Measurements from ENCODE around the gene ERAP2.
A peak's percentile ranks its signal among the peaks of the same experiment; 100 is the strongest.
"Not testable (repeated sequence)": the region's sequence is repeated elsewhere in the genome, so short reads cannot be mapped to it uniquely, and the experiment has no call there.

The ERAP2 gene

DNA sequence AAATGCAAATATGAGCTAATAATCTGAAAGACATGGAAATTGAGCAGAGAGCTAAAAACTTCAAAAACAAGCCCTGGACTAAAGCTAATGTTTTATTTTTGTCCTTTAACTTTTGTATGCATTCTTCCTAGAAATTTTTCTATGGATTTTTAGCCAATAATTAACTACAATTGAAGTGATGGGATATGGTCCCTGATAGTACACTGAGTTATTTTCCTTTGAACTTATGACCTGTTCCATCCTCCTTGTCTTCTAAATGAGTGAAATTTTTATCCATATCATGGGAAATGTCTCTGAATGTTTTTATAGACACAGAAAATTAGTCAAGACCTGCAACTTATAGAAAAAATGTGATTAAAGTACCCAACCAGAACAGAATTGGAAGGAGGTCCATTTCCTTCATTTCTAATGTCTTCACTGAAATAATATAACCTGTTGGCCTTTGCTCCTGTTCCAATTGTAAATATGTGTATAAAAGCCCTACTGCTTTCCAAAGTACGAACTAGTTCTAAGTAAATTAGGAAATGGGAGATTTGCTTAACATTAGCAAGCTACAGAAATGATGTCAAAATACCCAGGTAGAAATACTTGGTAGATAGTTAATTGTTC is 11.3 kb upstream of the ERAP2 start:
- no peak for DNase-seq

DNA sequence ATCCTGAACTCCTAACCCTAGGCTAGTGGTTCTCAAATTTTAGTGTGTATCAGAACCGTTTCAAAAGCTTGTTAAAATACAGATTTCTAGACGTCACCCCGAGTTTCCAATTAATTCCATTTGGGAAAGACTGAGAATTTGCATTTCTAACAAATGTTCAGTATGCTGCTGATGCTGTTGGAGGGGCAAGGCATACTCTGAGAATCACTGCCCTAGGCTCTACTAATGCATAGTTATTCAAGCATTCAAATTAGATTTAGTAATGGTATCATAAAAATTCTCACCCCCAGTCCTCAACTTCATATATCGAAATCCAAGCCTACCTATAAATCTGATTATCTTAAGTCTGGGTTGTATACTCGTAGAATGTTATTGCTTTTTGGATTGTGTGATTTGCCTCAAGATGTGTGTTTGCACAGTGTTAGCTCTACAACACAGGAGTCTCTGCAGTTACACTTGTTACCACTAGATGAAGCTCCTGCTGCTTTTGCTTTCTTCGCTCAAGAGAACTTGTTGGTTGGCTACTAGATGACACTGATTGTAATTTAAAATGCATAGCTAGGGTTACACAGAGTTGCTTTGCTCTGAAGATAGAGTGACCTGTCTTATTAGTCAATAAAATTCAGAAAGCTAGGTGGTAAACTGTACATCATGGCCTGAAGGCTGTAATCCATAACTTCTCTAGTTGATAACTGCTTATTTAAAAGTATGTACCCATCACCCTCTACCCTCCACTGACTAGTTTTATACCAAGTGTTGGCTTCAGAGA is 7.5 kb upstream of the ERAP2 start:
- DNase-seq, result peak; percentile 22

DNA sequence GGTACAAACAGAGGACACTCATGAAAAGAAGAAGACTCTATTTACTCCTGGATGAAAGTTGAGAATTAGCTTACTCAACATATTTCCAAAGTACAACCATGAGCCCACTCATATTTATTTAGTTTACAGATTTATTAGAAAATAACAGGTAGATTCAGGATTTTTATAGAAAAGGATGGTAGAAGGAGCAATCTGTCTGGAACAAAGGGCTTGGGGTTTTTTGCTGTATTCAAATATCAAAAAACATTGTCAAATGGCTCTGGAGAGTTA is 7.0 kb upstream of the ERAP2 start:
- DNase-seq, result no peak

DNA sequence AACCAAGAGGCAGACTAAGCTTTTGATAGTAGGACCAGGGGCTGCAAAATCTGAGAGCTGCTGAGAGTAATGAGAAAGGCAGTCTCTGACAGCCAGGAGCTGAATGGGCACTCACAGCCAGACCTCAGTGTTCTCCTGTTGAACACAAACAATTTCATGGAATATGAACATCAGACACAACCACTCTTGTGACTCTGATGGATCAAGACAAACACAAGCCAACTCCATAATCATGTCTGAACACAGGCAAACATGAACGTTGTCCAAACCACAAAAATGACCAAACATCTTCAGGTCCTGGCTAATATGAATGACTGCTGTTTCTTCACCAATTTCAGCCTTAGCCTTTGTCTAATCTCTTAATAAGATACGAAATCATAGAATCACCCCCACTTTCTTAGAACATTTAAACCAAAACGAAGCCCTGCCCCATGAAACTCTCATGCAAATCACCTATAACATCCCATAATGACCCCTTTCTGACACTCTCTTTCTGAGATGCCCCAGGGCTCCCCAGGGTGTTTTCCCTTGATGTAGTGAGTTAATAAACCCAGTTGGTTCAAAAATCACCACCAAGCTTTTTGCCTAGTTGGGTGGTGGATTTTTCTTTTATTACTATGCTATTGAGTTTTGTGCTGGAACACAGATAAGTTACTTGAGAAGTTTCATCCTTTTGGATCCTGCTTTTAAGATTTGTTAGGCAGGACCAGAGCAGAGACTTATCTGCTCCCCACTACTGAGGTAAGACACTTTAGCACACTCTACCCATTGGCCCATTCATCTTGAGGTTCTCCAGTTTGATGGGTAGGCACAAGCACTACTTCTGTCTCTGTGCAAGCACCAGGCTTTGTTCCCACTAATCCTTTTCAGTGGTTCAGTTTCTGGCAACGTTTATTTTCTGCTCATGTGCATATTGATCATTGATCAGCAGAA is 5.9 kb upstream of the ERAP2 start:
- DNase-seq, result no peak

DNA sequence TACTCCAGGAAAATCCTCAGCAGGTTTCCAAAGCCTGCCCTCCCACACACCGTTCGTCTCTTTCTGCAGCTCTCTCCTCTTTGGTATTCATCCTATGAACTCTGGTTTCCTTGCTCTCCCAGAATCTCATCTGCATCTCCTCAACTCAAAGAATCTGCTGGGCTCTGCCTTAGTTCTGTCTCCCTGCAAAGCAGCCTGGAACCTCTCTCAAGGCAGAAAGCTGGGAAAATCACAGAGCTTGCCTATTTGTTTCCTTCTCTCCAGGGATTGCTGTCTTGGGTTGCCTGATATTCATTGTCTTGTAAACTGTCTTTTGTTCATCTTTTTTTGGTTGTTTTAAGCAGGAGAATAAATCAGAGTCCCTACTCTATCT is 5.3 kb upstream of the ERAP2 start:
- no peak for DNase-seq

DNA sequence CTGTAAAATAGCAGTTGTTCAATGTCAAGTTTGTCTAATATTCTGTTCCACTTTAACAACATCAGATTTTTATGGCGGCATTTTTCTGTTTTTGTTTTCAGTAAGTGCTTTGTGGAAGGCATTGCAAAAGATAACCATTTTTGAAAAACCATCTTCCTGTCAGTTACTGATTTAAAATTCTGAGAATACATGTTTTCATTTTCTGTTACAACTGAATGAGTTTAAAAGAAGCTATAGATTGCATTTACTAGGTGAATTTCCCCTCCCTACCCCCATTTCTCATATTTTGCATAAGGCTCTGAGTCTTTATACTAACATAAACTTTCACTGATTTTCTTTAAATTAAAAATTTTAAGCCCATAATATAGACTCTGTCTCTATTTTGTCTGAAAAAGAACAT is 4.6 kb upstream of the ERAP2 start:
- no peak for DNase-seq

DNA sequence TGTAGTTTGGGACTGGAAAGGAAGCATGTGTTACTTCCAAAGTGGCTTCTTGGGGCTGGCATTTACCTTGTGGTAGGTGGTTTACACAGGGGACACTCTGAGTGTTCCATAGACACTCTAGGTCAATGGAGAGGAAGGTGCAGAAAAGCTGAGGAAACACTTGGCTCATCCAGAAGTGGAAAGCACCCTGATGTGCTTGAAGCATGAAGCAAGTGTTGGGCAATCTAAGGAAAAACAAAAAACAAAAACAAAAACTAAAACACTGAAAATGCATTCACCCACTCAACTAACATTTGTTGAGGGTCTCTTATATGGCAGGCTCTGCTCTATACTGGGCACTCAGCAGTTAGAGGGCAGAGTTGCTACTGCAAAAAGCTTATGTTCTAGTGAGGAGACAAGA is 2.9 kb upstream of the ERAP2 start:
- DNase-seq, result no peak

DNA sequence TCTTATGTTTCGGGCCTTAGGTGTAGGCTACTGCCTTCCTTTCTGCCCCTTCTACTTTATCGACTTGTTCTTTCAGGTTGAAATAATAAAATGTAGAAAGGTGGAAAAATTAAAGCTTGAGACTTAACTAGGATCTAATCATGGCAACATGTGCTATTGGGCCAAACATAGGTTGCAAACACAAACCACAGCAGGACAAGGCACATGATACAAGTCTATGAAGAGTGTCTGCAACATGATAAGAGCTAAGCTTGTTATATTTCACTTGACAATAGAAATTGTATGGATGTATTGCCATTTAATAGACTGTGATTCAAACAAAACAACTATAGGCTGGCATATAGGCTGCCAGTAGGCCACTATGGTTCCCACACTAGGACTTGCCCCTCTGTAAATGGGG is 1.7 kb upstream of the ERAP2 start:
- no peak for DNase-seq

DNA sequence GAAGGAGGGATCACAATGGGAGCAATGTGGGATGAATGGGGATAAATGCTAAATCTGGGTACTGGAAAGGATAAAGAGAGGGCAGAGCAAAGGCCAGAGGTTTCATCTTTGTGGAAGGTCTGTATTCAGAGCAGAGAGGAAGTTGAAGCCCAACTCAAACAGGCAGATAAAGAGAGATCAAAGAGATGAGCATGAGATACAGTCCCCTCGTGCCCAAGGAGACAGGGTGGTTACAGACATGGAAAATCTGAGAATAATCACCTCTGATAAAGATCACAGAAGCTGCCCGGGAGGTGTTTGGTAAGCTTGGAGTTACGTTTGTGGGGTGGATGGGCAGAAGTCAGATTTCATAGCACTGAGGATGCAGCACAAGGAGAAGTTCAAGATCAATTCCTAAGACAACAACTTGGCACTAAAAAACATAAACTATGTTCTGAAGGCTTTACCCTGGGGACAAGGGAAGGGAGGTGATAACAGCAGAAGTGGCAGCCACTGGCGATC is 459 bp upstream of the ERAP2 start:
- DNase-seq, result no peak

DNA sequence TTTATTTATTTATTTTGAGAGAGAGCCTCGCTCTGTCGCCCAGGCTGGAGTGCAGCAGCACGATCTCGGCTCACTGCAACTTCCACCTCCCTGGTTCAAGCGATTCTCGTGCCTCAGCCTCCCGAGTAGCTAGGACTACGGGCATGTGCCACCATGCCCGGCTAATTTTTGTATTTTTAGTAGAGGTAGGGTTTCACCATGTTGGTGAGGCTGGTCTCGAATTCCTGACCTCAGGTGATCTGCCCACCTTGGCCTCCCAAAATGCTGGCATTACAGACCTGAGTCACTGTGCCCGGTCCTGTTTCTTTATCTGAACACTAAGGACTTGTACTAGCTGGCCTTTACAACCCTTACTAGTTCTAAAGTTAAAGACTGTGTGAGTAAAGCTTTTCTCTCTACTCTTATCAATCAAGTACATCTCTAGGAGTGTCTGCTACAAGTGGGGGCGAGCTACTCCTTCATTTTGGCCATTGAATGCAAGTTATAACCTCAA is 723 bp downstream of the ERAP2 start:
- DNase-seq, result not testable (repeated sequence)

DNA sequence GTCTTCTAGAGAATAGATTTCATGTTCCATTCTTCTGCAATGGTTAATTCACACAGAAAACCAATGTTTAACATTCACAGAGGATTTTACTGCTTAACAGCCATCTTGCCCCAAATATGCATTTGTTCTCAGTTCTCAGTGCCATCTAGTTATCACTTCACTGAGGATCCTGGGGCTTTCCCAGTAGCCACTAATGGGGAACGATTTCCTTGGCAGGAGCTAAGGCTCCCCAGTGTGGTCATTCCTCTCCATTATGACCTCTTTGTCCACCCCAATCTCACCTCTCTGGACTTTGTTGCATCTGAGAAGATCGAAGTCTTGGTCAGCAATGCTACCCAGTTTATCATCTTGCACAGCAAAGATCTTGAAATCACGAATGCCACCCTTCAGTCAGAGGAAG is 3.4 kb downstream of the ERAP2 start:
- DNase-seq, result no peak

DNA sequence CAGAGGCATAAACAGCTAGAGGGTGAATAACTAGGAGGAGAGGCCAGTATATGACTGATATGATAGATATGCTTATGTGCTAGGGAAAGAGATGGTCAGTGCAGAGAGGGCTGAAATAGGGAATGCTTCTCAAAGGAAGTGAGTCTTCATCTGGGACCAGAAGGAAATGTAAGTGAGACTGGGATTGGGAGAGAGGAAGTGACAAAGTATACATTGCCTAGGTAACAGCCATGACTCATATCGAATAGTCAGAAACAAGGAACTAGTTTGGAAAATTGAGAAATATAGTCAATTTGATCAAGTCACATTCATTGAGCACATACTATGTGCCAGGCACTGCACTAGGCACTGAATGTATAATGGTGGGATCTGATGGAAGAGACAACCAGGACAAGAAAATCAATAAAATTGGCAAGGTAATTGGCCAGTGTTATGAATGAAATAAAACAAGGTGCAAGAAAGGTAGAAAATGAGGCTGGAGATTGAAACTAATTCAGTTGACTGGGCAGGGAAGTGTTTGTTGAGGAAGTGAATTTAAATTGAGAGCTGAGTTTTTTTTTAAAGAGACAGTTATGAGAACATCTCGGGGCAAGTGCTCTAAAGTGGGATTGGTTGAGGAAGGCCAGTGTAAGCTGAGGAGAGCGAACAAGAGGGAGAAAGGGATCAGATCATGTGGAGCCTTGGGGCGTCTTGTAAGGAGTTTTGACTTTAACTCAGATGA is 4.3 kb downstream of the ERAP2 start:
- DNase-seq, result no peak

DNA sequence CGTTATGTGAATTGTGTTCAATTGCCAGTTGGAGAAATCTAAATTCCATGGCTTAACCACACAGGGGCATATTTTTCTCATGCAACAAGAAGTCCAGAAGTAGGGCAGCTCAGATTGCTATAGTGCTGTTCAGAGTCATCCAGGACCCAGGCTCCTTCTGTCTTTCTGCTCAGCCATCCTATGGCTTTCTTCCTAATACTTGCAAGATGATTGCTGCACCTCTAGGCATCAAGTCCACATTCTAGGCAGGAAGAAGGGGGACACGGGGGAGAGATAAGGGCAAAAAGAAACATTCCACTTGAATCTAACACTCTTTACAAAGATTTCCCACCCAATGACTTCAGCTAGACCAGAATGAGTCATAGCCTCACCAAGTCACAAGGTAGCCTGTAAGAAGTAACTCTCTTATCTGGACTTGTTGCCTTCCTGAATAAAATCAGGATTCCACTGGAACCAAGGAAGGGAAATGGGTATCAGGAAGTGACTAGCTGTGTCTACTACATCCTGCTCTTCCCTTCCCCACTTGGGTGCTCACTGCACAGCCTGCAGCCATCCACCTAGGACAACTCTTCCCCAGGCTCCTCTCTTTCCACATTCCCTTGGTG is 5.3 kb downstream of the ERAP2 start:
- DNase-seq, result no peak

DNA sequence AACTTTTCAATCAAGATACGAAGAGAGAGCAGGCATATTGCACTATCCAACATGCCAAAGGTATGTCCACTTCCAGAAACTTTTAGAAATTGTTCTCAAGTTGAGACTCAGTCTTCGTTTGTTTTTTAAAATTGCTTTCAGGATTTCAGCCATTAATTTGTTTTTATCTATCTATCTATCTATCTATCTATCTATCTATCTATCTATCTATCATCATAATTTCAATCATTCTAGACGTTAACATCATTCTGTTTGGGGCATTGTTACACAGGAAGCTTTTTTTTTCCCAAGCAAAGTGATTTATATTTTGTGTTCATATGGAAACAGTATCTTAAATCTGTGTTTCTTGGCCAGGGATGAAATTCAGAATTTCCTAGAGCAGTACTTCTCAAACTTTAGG is 7.6 kb downstream of the ERAP2 start:
- DNase-seq, result no peak

DNA sequence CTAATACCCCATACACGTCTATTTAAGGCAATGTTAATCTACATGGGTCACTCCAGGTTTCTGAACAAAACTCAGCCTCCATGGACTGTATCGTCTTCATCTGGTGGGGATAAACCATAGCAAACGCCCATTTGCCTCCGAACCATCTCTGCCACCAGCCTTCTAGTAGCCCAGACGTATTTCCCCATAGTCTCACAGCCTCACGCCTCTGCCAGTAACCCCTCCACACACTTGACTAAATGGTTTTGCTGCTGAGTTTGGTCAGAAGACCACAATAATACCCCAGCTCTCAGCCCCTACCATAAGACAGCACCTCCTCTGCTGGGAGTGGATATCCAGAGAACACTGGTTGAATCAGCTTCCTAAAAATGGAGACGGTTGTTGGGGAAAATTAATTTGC is 8.7 kb downstream of the ERAP2 start:
- DNase-seq, result no peak

DNA sequence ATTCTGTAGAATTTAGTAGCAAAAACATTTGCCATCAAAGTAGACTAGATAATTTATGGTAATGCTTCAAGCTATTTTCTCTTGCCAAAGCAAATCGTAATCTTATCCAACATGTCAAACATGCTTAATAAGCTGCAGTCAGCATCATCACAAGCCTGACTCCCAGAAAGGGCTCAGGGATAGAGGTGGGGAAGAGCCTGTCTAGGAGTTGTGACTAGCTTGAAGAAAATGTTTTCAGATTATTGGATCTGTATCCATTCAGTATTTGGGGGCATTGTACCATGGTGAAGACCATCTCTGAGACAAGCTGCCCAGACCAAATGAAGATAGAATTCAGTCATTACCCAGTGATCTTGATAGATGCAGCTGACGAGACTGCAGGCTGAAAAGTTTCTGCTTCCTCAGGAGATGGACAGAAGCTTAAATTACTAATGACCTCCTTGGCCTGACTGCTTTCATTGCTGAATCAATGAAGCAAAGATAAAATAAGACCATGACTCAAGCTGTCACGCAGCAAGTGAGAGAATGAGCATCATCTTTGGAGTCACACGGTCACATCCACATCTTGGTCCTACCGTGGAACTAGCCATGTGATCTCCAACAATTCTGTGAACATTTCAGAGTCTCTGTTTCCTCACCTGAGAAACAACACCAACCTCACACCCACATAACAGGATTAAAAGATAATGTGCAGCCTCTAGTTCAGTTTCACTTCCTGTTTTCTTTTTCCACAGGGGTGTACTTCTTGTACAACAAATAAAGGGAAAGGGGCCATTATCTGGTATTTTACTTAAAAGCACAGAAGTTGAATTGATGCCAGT is 9.4 kb downstream of the ERAP2 start:
- no peak for DNase-seq

DNA sequence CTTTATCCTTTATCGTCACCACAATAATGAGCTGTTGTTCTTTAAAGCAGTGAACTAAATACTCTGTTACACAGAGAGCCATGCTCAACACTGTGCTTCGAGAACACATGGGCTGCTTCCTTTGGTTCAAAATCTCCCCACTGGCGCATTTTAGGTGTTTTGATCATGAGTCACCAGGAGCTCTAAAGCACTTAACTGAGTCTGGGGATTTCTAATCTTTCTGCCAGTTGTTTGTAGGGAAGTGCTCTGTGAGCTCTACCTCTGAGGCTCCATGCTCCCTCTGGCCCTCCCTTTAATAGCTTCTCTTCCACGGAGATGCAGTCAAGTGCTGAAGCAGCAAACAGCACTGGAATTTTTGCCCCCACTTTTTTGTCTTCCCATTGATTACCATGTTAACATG is 17.0 kb downstream of the ERAP2 start:
- no peak for DNase-seq

DNA sequence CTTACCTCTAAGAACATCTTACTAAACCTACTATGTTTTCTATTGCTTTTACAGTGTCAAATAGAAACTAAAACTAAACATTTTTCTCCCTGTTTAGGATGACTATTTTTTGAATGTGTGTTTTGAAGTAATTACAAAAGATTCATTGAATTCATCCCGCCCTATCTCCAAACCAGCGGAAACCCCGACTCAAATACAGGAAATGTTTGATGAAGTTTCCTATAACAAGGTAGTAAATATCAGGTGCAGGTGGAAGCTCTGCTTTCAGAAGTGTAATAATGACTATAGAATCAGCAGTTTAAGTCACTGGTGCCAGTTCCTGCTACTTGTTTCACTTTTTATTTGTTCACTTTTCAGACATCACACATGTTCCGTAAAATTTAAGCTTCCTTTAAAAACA is 20.0 kb downstream of the ERAP2 start:
- no peak for DNase-seq

DNA sequence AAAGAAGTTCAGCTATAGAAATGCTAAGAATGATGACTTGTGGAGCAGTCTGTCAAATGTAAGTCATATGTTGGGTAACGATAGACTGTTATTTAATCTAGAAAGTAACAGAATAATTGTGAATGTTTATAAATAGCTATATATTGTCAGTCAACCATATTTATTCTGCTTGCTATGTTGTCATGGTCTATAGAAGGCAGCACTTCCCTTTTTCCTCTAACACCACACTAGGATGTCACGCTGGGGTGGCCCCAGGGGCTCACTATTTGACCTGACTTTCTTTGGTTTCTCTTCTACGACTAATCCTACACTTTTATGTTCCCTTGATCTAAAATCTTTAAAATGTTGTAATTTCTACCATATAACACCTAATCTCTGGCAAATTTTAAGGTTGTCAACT is 20.5 kb downstream of the ERAP2 start:
- no peak for DNase-seq

DNA sequence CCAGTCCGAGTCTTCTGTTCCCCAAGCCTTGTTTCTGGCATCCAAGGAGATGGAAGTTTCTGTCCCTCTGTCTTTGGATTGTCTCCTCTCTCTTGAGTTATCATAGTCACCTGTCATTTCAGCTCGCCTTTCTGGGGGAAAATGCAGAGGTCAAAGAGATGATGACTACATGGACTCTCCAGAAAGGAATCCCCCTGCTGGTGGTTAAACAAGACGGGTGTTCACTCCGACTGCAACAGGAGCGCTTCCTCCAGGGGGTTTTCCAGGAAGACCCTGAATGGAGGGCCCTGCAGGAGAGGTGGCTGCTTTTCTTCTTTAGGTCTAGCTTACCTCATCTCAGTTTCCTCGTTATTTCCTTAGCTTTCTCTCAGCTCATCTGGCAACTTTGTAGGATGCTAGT is 25.1 kb downstream of the ERAP2 start:
- no peak for DNase-seq

DNA sequence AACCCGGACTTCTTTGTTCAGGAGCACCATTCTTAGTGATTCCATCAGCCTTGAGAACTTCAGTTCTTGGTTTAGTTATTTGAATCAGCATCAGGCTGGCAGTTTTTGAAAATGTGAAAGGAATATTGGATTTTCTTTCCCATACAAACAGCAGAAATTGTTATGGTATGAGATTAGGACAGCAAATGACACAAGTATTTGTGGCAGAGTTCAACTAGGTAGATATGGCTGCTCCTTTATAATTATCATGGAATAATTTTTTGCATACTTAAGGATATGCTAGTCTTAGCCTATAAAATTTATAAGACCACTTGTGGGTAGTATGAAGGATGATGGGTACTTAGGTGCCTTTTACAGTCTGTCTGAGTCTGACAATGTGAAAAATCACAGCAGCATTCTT is 25.5 kb downstream of the ERAP2 start:
- no peak for DNase-seq

DNA sequence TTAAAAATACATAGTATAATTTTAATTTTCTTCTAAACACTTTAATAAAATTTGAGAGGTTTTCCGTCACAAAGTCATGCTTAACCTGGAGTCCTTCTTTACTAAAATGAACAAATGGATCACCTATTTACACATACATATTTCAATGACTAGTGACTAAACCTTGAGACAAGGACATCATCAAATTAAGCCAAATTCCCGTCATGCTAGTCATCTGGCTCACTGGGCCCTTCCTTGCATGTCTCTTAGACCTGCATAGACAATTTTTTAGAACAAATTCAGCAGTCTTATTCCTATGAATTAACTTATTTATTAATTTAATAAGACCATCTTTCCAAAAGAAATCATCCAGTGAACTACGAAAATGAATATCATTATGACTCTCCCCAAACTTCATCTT is 26.6 kb downstream of the ERAP2 start:
- no peak for DNase-seq

Data from NCI-H526 treated with DMSO at 0.1 percent for 48 hours (cell line).